Fibroblast of upper back skin (primary cell): ENCODE data around the gene ANKRD2.

Experiments
- DNase-seq: peaks from one replicate; pipeline ENCODE4 v3.0.0-alpha.2; 2013

ANKRD2 gene

GRCh38 chr10:97598407-97599271 lies 26.1 kb downstream of the ANKRD2 start:
- no peak for DNase-seq

- no peak for DNase-seq
These were observed 26.7 kb downstream of the ANKRD2 start for GRCh38 chr10:97599272-97599619.

DNA sequence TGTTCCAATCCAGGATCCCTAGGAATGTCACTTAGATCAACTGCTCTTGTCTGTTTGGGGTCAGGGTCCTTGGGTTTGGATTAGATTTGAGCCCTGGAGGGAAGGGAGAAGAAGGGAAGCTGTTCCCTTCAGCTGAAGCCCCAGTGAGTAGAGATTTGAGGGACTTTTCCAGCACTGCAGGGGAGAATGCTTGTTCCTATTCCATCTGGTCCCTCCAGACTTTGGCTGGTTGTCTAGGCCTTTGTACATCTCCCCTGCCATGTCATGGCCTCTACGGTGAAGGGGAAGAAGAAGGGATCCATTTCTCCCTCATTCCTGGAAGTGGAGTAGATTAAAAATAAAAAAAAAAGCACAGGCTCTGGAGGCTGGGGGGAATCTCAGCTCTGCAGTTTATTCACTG lies 28.0 kb downstream of the ANKRD2 start:
- DNase-seq, result no peak

GRCh38 chr10:97601268-97602215 lies 29.0 kb downstream of the ANKRD2 start:
- DNase-seq, result no peak

- DNase-seq, result no peak
These were observed 34.6 kb downstream of the ANKRD2 start for GRCh38 chr10:97607095-97607636.

DNA sequence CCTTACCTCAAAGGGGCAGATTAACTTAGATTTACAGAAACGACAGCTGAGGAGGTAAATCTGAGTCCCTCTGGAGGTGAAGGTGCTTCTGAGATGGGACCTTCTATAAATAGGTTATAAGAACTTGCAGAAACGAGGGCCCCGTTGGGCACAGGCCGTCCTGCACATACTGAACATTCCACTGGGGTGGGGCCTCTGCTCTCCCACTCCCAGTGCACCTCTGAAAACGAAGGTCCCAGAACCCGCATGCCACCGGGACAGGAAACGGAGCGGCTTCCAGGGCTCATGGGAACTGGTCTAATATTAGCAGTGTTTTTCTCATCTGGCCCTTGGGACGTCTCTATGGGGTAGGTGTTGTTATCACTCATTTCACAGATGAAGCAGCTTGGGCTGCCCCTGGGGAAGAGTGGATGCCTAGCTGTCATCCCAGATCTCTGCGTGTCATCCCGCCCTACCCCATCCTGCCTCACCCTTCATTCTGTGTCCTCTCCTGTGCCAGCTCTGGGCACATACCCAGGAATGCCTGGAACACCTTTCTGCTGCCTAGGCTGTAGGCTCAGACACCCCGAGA lies 36.5 kb downstream of the ANKRD2 start:
- no peak for DNase-seq

DNA sequence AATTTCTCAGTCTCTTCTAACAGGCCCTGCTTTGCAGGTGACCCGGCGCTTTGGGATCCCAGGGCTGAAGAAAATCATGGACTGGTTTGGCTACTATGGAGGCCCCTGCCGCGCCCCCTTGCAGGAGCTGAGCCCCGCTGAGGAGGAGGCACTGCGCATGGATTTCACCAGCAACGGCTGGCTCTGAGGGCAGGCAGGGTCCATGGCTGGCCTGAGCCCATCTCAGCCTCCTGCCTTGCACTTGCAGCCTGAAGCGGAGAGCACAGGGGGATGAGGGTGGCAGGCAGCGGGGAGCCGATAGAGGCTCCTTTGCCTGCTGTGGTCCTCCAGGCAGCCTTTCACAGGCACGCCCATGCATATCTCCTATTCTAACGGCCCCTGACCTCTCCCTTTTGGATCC lies 38.9 kb downstream of the ANKRD2 start:
- DNase-seq, result no peak

DNA sequence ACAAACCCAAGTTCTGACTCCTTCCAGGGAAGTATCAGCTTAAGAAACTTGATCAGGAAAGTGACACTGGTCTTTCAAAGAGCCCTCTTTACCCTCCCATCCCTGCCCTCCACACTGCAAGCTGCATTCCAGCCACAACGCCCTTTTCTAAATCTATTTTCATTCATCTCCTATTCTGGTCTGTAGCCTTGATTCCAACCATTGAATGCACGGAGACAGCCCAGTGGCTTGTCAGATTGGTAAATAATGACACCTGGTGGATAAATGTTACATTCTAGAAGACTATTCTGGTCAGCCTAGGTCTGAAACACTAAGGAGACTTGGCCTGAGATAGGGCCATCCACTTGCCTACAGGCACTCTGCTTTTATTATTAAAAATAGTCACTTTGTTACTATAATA lies 39.8 kb downstream of the ANKRD2 start:
- peak; percentile 50 for DNase-seq

GRCh38 chr10:97618285-97618684 lies 45.7 kb downstream of the ANKRD2 start:
- DNase-seq, result no peak

GRCh38 chr10:97618733-97619132 lies 46.2 kb downstream of the ANKRD2 start:
- DNase-seq, result no peak

GRCh38 chr10:97623277-97623676 lies 50.7 kb downstream of the ANKRD2 start:
- no peak for DNase-seq

DNA sequence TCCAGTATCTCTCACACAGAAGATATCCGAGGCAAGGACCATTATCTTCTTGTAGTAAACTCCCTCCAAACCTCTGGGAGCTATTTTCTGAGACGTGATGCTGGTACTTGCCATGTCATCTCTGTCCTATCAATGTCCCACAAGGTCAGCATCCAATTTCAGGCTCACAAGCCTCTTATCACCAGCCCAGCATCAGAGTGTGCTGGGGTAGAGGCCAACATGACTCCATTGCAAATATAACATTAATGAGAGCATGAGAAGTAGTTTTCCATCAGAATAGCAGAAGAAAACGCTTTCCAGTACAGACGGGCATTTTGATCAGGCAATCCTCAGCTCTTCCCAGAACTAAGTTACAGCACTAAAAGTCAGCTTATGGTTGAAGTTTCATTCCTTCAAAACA lies 55.2 kb downstream of the ANKRD2 start:
- no peak for DNase-seq

GRCh38 chr10:97628228-97628627 lies 55.6 kb downstream of the ANKRD2 start:
- no peak for DNase-seq

DNA sequence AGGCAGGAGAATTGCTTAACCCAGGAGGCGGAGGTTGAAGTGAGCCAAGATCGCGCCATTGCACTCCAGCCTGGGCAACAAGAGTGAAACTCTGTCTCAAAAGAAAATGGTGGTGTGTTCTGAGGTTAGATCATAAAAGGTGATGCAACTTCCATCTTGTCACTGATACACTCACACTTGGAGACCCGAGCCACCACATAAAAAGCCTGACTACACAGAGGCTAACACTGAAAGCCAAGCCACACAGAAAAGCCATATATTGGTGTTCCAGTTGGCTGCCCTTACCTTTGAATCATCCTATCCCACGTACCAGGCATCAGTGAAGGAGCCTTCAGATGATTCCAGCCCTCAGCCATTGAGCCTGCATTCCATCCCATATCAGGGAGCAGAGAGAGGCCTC lies 56.7 kb downstream of the ANKRD2 start:
- no peak for DNase-seq

DNA sequence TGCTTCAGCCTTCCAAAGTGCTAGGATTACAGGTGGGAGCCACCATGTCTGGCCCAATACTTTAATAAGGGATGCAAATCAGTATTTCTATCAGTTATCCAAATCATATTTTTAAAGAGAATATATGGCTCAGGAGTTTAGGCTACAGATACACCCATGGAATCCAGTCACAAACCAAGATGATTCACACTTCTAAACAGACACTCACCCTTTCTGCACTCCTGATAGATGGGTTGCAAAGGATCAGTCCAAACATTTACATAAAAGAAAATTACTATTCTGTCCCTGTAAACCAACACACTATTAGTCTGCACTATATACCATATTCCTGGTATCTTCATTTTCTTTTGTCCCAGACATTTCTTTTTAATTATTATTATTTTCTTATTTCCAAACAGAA lies 58.5 kb downstream of the ANKRD2 start:
- DNase-seq, result peak; percentile 16

- DNase-seq, result peak; percentile 94
These were observed 60.6 kb downstream of the ANKRD2 start, which contains the start of gene MORN4 for GRCh38 chr10:97632949-97633884. TSS of gene MORN4 (minus strand) at chr10:97633500. CDS start at chr10:97619653, 13,847 bp downstream.
